DOHH2 (cell line): ENCODE data around the gene TBCC.

ENCODE experiments used
- CTCF ChIP-seq: fragments of 200-600 bp; sonication (generic); IDR thresholded peaks from one replicate; pipeline ENCODE4 v1.5.1; 2014; ENCODE audit warnings: antibody characterized with exemption, mild to moderate bottlenecking, low read depth, low read length; ENCODE audit not compliant: poor library complexity, severe bottlenecking
- EZH2phosphoT487 ChIP-seq: fragments of 200-600 bp; sonication (generic); IDR thresholded peaks from 2 replicates; pipeline ENCODE4 v1.6.1; 2017; ENCODE audit warnings: borderline replicate concordance, mild to moderate bottlenecking, antibody characterized with exemption, low read length, moderate library complexity, mixed read lengths

GRCh38 chr6:42778122-42778521 is 32.2 kb upstream of the TBCC start:
- TF ChIP-seq CTCF (no peak), EZH2phosphoT487 (no peak)
